DOHH2 (cell line): ENCODE data around the gene GRIPAP1.
A peak's percentile ranks its signal among the peaks of the same experiment; 100 is the strongest.

Experiments
- H3F3A ChIP-seq: fragments of 200-600 bp; sonication (generic), shearing (Covaris generic); 2 replicates; pipeline ENCODE4 v1.6.0; 2016; ENCODE audit warnings: antibody characterized with exemption, mild to moderate bottlenecking; ENCODE audit not compliant: control insufficient read depth, insufficient read depth
- H3K27ac ChIP-seq: fragments of 200-600 bp; sonication (generic); 2 replicates; pipeline ENCODE4 v1.5.1; 2014; ENCODE audit warnings: low read depth, mild to moderate bottlenecking, low read length, moderate library complexity
- H3K27me3 ChIP-seq: fragments of 200-600 bp; sonication (generic); 2 replicates; pipeline ENCODE4 v1.6.1; 2014; ENCODE audit warnings: mild to moderate bottlenecking, low read length, mixed read lengths; ENCODE audit not compliant: control insufficient read depth
- H3K36me3 ChIP-seq: fragments of 200-600 bp; sonication (generic); 2 replicates; pipeline ENCODE4 v1.6.1; 2014; ENCODE audit warnings: mild to moderate bottlenecking, low read length, moderate library complexity, mixed read lengths; ENCODE audit not compliant: control insufficient read depth
- H3K4me1 ChIP-seq: fragments of 200-600 bp; sonication (generic); 2 replicates; pipeline ENCODE4 v1.6.1; 2014; ENCODE audit warnings: mild to moderate bottlenecking, low read length, mixed read lengths; ENCODE audit not compliant: control insufficient read depth
- H3K4me2 ChIP-seq: fragments of 200-600 bp; sonication (generic); 2 replicates; pipeline ENCODE4 v1.6.0; 2014; ENCODE audit warnings: mild to moderate bottlenecking, low read length, moderate library complexity
- H3K4me3 ChIP-seq: fragments of 200-600 bp; sonication (generic); 2 replicates; pipeline ENCODE4 v1.5.1; 2014; ENCODE audit warnings: mild to moderate bottlenecking, low read length, mixed read lengths
- H3K79me2 ChIP-seq: fragments of 200-600 bp; sonication (generic); 2 replicates; pipeline ENCODE4 v1.6.1; 2014; ENCODE audit warnings: mild to moderate bottlenecking, low read length, mixed read lengths; ENCODE audit not compliant: control insufficient read depth
- H3K9me2 ChIP-seq: fragments of 200-600 bp; sonication (generic); replicated peaks from 2 replicates; pipeline ENCODE4 v1.6.1; 2014; ENCODE audit warnings: mild to moderate bottlenecking, low read length, mixed read lengths; ENCODE audit not compliant: control insufficient read depth
- H3K9me3 ChIP-seq: fragments of 200-600 bp; sonication (generic); 2 replicates; pipeline ENCODE4 v1.6.1; 2014; ENCODE audit warnings: antibody characterized with exemption, low read length, mixed read lengths; ENCODE audit not compliant: control insufficient read depth, insufficient read depth
- H4K20me1 ChIP-seq: fragments of 200-600 bp; sonication (generic); 2 replicates; pipeline ENCODE4 v1.6.0; 2014; ENCODE audit warnings: low read depth, mild to moderate bottlenecking, antibody characterized with exemption, low read length, moderate library complexity; ENCODE audit not compliant: control insufficient read depth, insufficient read depth
- CTCF ChIP-seq: fragments of 200-600 bp; sonication (generic); IDR thresholded peaks from one replicate; pipeline ENCODE4 v1.5.1; 2014; ENCODE audit warnings: antibody characterized with exemption, mild to moderate bottlenecking, low read depth, low read length; ENCODE audit not compliant: poor library complexity, severe bottlenecking
- EZH2phosphoT487 ChIP-seq: fragments of 200-600 bp; sonication (generic); IDR thresholded peaks from 2 replicates; pipeline ENCODE4 v1.6.1; 2017; ENCODE audit warnings: borderline replicate concordance, mild to moderate bottlenecking, antibody characterized with exemption, low read length, moderate library complexity, mixed read lengths

Gene GRIPAP1

DNA sequence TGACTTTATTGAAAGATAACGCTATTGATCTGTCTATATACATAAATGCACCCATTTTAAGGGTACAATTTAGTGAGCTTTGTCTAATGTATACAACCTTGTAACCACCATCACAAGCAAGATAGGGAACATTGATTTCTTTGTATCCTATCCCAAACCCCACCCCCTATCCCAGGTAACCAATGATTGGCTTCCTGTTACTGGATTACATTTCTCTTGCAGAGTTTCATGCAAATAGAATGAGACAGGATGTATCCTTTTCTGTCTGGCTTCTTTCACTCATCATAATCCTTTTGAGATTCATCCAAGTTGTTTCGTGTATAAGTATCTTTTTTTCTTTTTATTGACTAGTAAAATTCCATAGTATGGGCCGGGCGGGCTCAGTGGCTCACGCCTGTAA, 1.6 kb upstream of the GRIPAP1 start:
- peaks cover 20% of the 10 kb centered on the region for H3K36me3 ChIP-seq
- H3K9me2 ChIP-seq, result no peaks in the 10 kb centered on the region; the same call in 1 of the 2 replicates
- peaks cover 20% of the 10 kb centered on the region for H3K79me2 ChIP-seq
- no peaks in the 10 kb centered on the region for H4K20me1 ChIP-seq
- H3K4me1 ChIP-seq, result peaks cover 21% of the 10 kb centered on the region
- H3K27me3 ChIP-seq, result no peaks in the 10 kb centered on the region
- no peak overlapping the region for H3K27ac ChIP-seq
- no peaks in the 10 kb centered on the region for H3F3A ChIP-seq
- peak overlapping the region; percentile 14; the same call in 1 of the 2 replicates for H3K4me2 ChIP-seq
- TF ChIP-seq EZH2phosphoT487 (no peak), CTCF (no peak)
- H3K4me3 ChIP-seq, result 0 out of 2 replicates have a peak overlapping the region, but pooled peaks have one; percentile 7
- H3K9me3 ChIP-seq, result no peaks in the 10 kb centered on the region

DNA sequence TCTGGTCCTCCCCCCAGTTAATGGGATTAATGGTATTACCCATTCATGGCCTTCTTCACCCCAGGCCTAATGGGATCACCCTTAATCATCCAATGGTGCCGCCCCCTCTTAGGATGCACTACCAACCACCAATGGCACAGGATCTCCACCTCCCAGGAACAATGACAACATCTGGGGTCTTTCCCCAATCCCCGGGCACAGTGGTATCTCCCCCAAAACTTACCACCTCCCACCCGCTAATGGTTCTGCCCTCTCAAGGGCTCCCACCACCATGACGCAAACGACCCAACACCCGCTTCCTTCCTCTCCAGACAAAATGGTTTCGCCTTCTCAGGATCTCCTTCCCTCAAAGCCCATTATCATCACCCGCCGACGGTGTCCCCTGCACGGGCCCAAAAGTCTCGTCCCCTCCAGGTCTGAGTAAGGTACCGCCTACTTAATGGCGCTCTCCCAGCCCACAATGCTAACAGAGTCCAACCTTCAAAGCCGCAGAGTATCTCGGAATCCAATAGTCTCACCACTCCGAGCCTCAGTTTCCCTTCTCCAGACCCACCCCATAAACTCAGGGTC, 458 bp downstream of the GRIPAP1 start:
- Histone ChIP-seq H3K79me2 (peaks cover 20% of the 10 kb centered on the region), H3F3A (no peaks in the 10 kb centered on the region), H3K4me1 (peaks cover 21% of the 10 kb centered on the region), H3K27me3 (no peaks in the 10 kb centered on the region), H3K4me2 (peak overlapping the region; percentile 80), H4K20me1 (no peaks in the 10 kb centered on the region), H3K27ac (peak overlapping the region; percentile 78), H3K4me3 (peak overlapping the region; percentile 99), H3K36me3 (peaks cover 36% of the 10 kb centered on the region), H3K9me3 (no peaks in the 10 kb centered on the region), H3K9me2 (no peaks in the 10 kb centered on the region; the same call in 1 of the 2 replicates)
- TF ChIP-seq CTCF (no peak), EZH2phosphoT487 (no peak)

DNA sequence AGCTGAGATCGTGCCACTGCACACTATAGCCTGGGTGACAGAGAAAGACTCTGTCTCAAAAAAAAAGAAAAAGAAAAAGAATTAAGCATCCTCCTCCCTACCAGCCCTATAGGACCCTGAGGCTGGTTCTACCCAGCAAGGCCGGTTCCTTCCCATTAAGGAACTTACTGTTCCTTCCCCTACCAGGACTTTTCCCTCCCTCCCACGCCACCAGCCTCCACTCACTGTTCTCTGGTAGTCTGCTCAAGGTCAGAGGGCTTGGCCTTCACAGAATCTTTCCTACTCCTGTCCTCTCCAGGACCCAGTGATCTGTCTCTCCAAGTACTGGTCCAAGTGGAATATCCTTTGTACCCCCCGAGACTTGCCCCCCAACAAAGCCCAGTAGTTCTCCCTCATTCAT, 1.4 kb downstream of the GRIPAP1 start:
- Histone ChIP-seq H3K4me3 (peak overlapping the region; percentile 99), H3K9me2 (no peaks in the 10 kb centered on the region; the same call in 1 of the 2 replicates), H3F3A (no peaks in the 10 kb centered on the region), H3K9me3 (no peaks in the 10 kb centered on the region), H3K27ac (no peak overlapping the region), H4K20me1 (no peaks in the 10 kb centered on the region), H3K4me1 (peaks cover 21% of the 10 kb centered on the region), H3K27me3 (no peaks in the 10 kb centered on the region), H3K79me2 (peaks cover 20% of the 10 kb centered on the region), H3K4me2 (peak overlapping the region; percentile 80), H3K36me3 (peaks cover 43% of the 10 kb centered on the region)
- TF ChIP-seq EZH2phosphoT487 (no peak), CTCF (no peak)
